Prostate gland (tissue), 2 donors: ENCODE results near the gene POLD4. TPM values are rescaled to one million over a fixed set of nuclear protein-coding genes. Genes with fewer than 3 reads are reported as not detected.
A peak's percentile ranks its signal among the peaks of the same experiment; 100 is the strongest.

Source experiments
- DNase-seq: peaks from one replicate; pipeline ENCODE4 v3.0.0-alpha.2; 2019; ENCODE audit warnings: low spot score
- H3K27ac ChIP-seq, 2 donors: fragments of 200-600 bp; sonication (generic); 2 replicates each; pipeline ENCODE4 v1.5.1; 2017 to 2019
- H3K27me3 ChIP-seq: fragments of 200-600 bp; sonication (generic); replicated peaks from 2 replicates; pipeline ENCODE4 v1.5.1; 2019; ENCODE audit not compliant: insufficient read depth
- H3K36me3 ChIP-seq, 2 donors: fragments of 200-600 bp; sonication (generic); 1 replicate in 1 of 2; 2 replicates in 1 of 2; pipeline versions ENCODE4 v1.5.1 to v1.8.1; 2017 to 2019
- H3K4me1 ChIP-seq: fragments of 200-600 bp; sonication (generic); replicated peaks from 2 replicates; pipeline ENCODE4 v1.5.1; 2019
- H3K4me3 ChIP-seq, 2 donors: fragments of 200-600 bp; sonication (generic); 2 replicates each; pipeline ENCODE4 v1.5.1; 2017 to 2019
- H3K9me3 ChIP-seq: fragments of 200-600 bp; sonication (generic); 2 replicates; pipeline ENCODE4 v1.5.1; 2017
- CTCF ChIP-seq, 4 experiments: fragments of 200-600 bp in 2 of 4; fragments of 450-650 bp in 2 of 4; sonication (generic) in 2 of 4; IDR thresholded peaks; 1 replicate in 3 of 4; 2 replicates in 1 of 4; pipeline ENCODE4 v1.5.1; 2016 to 2019; ENCODE audit warnings: antibody characterized with exemption in 4 of 4, mild to moderate bottlenecking in 2 of 4, moderate library complexity in 2 of 4
- POLR2A ChIP-seq: fragments of 450-650 bp; IDR thresholded peaks from one replicate; pipeline ENCODE4 v1.6.1; 2016; ENCODE audit warnings: antibody characterized with exemption, mild to moderate bottlenecking
- POLR2AphosphoS5 ChIP-seq: sonication (generic); formaldehyde crosslinking; IDR thresholded peaks from one replicate; pipeline ENCODE4 v1.6.1; 2017; ENCODE audit warnings: antibody characterized with exemption
- WGBS: methylation state at CpG from one replicate; pipeline ENCODE4 v1.1.5; 2018; 5-methylcytosine and 5-hydroxymethylcytosine counted together
- intact Hi-C: fragments of 100-400 bp; cut with DNase I; formaldehyde crosslinking; loops from one replicate; pipeline ENCODE4 v1.14.2; 2022
- total RNA-seq, 2 donors: library from RNA; depleted of rRNA; stranded (reverse); fragments of >200 nt; gene quantifications; one replicate each; pipeline ENCODE4 v1.1.0, GENCODE V29; 2016

Gene POLD4
- total RNA-seq, 2 donors from 2014 or later = 95.1 to 145 TPM

DNA sequence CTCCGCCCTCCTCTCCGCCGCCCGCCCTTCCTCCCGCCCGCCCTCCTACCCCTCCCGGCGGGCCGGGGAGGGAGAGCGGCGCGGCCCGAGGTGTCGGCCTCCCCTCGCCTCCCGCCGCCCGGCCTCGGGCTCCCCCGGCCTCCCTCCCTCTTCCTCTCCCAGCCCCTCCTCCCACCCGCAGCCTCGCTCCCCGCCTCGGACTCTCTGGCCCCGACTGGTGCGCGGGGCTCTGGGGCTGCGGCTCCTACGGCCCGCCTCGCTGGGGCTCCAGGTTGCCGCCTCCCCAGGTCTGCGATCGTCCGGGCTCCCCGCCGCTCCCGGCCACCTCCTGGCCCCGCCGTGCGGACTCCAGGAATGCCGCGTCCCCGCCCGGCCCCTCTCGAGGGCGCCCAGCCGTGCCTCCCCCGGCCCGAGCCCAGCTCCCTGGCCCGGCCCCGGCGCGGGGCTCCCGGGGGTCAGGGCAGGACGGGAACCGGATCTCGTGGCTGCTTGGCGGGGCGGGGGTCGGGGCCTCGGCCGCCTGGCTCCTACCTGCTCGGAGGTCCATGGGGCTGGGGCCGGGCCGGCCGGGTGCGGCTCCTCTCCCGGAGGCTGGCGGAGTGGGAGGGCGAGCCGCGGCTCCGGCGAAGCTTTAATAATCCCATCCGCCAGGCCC lies 19.8 kb upstream of the POLD4 start, which contains the start of gene CLCF1:
CLCF1 (minus strand) TSS at position 606 of the 655 bp plus-strand sequence; CDS start at position 547, 59 bp downstream.
- Histone ChIP-seq H3K27me3 (no peaks in the 10 kb centered on the region), H3K4me1 (peaks cover 19% of the 10 kb centered on the region), H3K4me3 (peak within 1 kb of the TSS; percentile 70 to 81), H3K27ac (peak within 1 kb of the TSS; percentile 86 to 89), H3K36me3 (no peaks in the 10 kb centered on the region), H3K9me3 (no peaks in the 10 kb centered on the region)
- TF ChIP-seq POLR2A (no peak), CTCF (IDR thresholded peaks at IDR 0.05) (peak in 2 of 4 experiments; percentile 5 to 14), POLR2AphosphoS5 (no peak)
- intact Hi-C loops = no loop called here
- WGBS = under 1% methylated on average over 37 of the region's 76 CpGs
- DNase-seq = no peak

DNA sequence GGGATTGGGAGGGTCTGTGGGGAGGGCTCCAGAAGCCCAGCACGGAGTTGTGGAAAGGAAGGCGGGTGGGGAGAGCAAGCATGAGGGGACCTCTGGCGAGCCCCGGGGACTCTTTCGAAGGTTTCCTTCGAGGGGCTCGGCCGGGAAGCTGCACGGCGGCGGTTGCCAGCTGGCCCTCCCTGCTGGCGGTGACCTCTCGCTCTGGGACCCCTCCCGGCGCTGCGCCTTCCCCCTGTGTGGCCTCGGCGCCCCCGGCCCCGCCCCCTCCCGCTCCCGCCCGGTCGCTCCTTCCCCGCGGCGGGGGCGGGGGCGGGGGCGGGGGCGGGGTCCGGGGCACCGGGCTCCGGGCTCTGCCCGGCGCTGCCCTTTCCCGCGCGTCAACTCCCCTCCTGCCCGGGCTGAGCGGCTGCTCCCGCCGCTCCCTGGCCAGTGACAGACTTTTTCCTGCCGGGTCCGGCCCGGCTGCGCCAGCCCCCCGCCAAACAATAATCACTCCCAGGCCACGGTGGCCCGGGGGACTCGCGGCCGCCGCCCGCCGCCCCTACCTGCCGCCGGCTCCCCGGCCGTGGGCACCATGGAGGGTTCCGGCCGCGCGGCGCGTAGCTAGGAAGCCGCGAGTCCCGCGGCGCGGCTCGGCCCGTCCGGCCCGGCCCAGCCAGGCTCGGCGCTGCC lies 19.1 kb upstream of the POLD4 start:
- Histone ChIP-seq H3K4me3 (peak overlapping the region; percentile 70 to 81), H3K4me1 (peaks cover 19% of the 10 kb centered on the region), H3K27me3 (no peaks in the 10 kb centered on the region), H3K27ac (peak overlapping the region; percentile 86 to 89), H3K36me3 (no peaks in the 10 kb centered on the region), H3K9me3 (no peaks in the 10 kb centered on the region)
- 1% methylated on average over 27 of the region's 78 CpGs for WGBS
- DNase-seq = no peak
- intact Hi-C loops = no loop called here
- TF ChIP-seq POLR2A (peak; percentile 40), POLR2AphosphoS5 (no peak)

- 23% methylated on average over 16 of the region's 16 CpGs for WGBS
- Histone ChIP-seq H3K36me3 (no peaks in the 10 kb centered on the region), H3K27me3 (no peaks in the 10 kb centered on the region), H3K4me3 (peak overlapping the region; percentile 70 to 81), H3K27ac (peak overlapping the region; percentile 45 to 86), H3K4me1 (peaks cover 23% of the 10 kb centered on the region), H3K9me3 (no peaks in the 10 kb centered on the region)
- no peak for TF ChIP-seq CTCF (IDR thresholded peaks at IDR 0.05)
- no peak for TF ChIP-seq POLR2A
- no peak for TF ChIP-seq POLR2AphosphoS5
- intact Hi-C loops = no loop called here
- no peak for DNase-seq
Measured at GRCh38 chr11:67371911-67372320, 18.6 kb upstream of the POLD4 start.

GRCh38 chr11:67371189-67371910 lies 18.0 kb upstream of the POLD4 start:
- no peaks in the 10 kb centered on the region for H3K36me3 ChIP-seq
- no peaks in the 10 kb centered on the region for H3K9me3 ChIP-seq
- H3K27me3 ChIP-seq = no peaks in the 10 kb centered on the region
- H3K27ac ChIP-seq = peak overlapping the region in 1 of 2 donors; percentile 86
- H3K4me3 ChIP-seq = peak overlapping the region in 1 of 2 donors; percentile 70
- no peak for DNase-seq
- TF ChIP-seq CTCF (IDR thresholded peaks at IDR 0.05) (peak in 2 of 4 experiments; percentile 46 to 53), POLR2AphosphoS5 (no peak)
- intact Hi-C loops = no loop called here
- 47% methylated on average over 8 of the region's 8 CpGs for WGBS
- peaks cover 29% of the 10 kb centered on the region for H3K4me1 ChIP-seq
